22Rv1 (cell line): Measurements from ENCODE around the gene TALDO1.

ENCODE experiments used
- H3K27ac ChIP-seq: fragments of 450-650 bp; 2 replicates; pipeline ENCODE4 v1.5.1; 2017
- CTCF ChIP-seq: fragments of 450-650 bp; IDR thresholded peaks from 2 replicates; pipeline ENCODE4 v1.5.1; 2017; ENCODE audit warnings: mild to moderate bottlenecking
- ZFX ChIP-seq: fragments of 450-650 bp; IDR thresholded peaks from 2 replicates; pipeline ENCODE4 v1.6.1; 2017; ENCODE audit warnings: antibody characterized with exemption, borderline replicate concordance

The TALDO1 gene

GRCh38 chr11:798093-798713 is 50.9 kb downstream of the TALDO1 start, which contains the start of gene SLC25A22:
TSS of gene SLC25A22 (minus strand) at chr11:798281. CDS start at chr11:795006, 3,275 bp downstream.
- TF ChIP-seq CTCF: peak; percentile 94
- TF ChIP-seq ZFX: no peak
- peak within 1 kb of the TSS; percentile 82 for H3K27ac ChIP-seq

DNA sequence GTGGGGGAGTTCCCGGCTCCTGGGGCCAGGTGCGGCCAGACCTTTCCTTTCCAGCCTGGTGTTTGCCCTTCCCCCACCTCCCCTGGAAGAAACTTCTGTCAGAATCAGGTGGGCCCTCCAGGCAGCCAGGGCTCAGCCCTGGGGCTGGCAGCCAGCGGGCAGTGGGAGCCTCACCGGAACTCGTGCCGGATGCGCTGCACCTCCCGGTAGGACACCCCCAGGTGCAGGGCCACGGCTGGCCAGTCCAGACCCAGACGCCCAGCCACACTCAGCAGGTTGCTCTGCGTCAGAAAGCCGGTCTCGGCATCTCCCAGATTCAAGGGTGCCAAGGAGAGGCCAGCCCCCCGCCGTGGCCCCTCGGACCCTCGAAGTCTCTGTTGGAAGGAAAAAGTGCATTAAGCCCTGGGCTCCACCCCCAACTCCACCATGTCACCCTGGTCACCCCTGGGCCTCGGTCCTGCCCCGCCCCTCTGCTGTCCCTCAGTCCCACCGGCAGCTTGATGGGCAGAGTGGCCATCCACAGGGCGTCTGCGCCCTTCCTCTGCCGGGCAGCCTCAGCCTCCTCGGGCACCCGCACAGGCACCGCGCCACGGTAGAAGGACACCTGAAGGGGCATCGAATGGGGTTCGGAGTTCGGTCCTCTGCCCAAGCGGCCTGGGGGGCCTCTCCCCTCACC is 52.5 kb downstream of the TALDO1 start:
- 0 out of 2 replicates have a peak overlapping the region, but pooled peaks have one; percentile 82 for H3K27ac ChIP-seq
- TF ChIP-seq CTCF: no peak
- TF ChIP-seq ZFX: no peak

GRCh38 chr11:800473-800872 is 53.2 kb downstream of the TALDO1 start:
- no peak overlapping the region for H3K27ac ChIP-seq
- no peak for TF ChIP-seq CTCF
- TF ChIP-seq ZFX: no peak

DNA sequence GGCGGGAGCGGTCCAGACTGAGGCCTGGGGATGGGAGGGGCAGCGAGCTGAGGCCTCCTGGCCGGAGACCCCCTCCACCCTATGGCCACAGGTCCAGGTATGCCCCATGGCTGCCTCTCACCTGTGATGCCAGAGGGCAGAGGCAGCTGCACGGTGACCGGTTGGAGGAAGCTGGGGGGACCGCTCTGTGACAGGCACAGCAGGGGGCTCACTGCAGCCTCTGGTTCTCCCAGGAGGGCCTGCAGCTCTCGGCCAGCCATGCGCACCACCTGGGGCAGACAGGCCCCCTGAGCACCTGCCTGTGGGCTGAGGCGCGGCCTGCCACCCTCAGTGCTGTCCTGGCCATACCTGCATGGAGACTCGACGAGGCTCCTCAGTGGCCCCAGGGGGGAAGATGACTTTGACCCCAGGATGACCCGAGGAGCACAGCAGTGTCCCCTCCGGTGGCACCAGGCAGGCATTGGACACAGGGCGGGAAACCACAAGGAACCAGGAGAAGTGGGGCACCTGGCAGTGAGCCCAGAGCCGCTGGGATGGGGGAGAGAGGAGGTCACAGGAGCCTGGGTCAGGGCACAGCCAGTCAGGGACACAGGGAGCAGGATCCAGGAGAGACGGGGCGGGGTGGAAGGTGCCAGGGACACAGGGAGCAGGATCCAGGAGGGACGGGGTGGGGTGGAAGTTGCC is 54.0 kb downstream of the TALDO1 start:
- H3K27ac ChIP-seq: no peak overlapping the region
- no peak for TF ChIP-seq CTCF
- no peak for TF ChIP-seq ZFX

DNA sequence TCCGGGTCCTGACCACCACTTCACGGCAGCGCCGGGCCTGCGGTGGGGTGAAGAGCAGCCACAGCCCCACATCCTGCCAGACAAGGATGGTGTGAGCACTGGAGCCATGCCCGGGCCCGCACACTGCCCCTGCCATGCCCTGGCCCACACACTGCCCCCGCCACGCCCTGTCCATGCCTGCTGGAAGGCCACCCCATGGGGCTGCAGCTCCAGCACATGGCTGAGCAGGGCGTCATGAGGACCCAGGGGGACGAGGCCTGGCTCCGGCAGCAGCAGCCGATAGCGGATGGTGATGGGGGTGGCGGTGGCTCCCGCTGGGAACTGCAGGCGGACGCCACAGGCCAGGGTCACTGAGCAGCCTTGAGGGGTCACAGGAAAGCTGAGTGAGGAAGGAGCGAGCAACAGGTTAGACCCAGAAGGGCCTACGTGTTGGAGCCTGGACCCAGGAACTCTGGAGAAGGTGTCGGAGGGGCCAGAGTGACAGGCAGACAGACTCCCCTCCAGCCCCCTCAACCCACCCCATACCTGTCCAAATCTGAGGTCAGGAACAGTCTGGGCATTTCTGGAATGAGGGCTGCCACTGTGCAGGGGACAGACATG is 54.9 kb downstream of the TALDO1 start:
- TF ChIP-seq ZFX (no peak), CTCF (no peak)
- H3K27ac ChIP-seq: no peak overlapping the region

DNA sequence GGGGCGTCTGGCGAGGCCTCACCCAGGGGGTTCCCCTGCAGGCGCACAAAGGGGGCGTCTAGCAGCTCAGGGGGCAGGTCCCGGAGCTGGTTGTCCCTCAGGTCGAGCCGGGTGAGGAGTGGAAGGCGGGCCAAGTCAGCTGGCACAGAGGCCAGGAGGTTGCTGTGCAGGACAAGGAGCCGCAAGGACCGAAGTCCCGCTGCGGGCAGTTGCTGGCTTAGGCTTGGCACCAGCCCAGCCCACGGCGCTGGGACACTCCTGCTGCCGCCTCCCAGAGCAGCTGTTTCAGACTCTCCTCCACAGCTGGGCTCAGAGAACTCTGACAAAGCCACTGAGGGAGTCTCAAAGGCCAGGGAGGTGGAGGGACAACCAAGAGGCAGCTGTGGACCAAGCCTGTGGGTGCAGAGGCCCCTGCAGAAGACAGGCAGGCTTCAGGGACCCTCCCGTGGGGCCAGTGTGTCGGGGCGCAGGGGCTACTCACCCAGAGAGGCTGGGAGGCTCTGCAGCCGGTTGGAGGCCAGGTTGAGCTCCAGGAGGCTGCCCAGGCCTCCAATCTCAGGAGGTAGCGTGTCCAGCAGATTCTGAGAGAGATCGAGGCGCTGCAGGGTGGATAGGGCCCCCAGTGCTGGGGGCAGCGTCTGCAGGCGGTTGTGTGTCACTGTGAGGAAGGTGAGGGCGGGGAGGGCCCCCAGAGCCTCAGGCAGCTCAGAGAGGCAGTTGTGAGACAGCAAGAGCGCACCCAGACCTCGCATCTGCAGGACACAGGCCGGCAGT is 55.6 kb downstream of the TALDO1 start:
- H3K27ac ChIP-seq: peak overlapping the region; percentile 93; the same call in 1 of the 2 replicates
- TF ChIP-seq ZFX (no peak), CTCF (no peak)
